Activated CD4-positive, alpha-beta T cell treated with anti-CD3 and anti-CD28 coated beads, Interleukin-2, amount 10 ng/mL, durations not matched to agents 24 days and 14 days (primary cell): ENCODE results near the gene NCBP3. TPM values are rescaled to one million over a fixed set of nuclear protein-coding genes. Genes with fewer than 3 reads are reported as not detected.
"Not testable (repeated sequence)": the region's sequence is repeated elsewhere in the genome, so short reads cannot be mapped to it uniquely, and the experiment has no call there.

Source experiments
- DNase-seq: peaks from one replicate; pipeline ENCODE4 v3.0.0; 2022
- H3K27ac Mint-ChIP-seq: one replicate; pipeline ENCODE4 v1.8.0; 2022; ENCODE audit warnings: mild to moderate bottlenecking, mixed read lengths
- H3K27me3 Mint-ChIP-seq: one replicate; pipeline ENCODE4 v1.8.0; 2022; ENCODE audit warnings: mixed read lengths
- H3K36me3 Mint-ChIP-seq: one replicate; pipeline ENCODE4 v1.8.0; 2022; ENCODE audit warnings: low read depth, mild to moderate bottlenecking, mixed read lengths
- H3K4me1 Mint-ChIP-seq: one replicate; pipeline ENCODE4 v1.8.0; 2021; ENCODE audit warnings: mixed read lengths
- H3K4me3 Mint-ChIP-seq: one replicate; pipeline ENCODE4 v1.8.0; 2022; ENCODE audit warnings: mild to moderate bottlenecking, moderate library complexity, mixed read lengths
- H3K9me3 Mint-ChIP-seq: one replicate; pipeline ENCODE4 v1.8.0; 2021; ENCODE audit warnings: mixed read lengths
- intact Hi-C: fragments of 100-400 bp; cut with micrococcal nuclease; formaldehyde crosslinking; loops from one replicate; pipeline ENCODE4 v1.15.1; 2023
- total RNA-seq: library from RNA; stranded (reverse); gene quantifications from 2 replicates; pipeline ENCODE4 v1.2.3, GENCODE V29; 2022

NCBP3 gene
- total RNA-seq, 1 donor from 2014 or later = 52.1 TPM

DNA sequence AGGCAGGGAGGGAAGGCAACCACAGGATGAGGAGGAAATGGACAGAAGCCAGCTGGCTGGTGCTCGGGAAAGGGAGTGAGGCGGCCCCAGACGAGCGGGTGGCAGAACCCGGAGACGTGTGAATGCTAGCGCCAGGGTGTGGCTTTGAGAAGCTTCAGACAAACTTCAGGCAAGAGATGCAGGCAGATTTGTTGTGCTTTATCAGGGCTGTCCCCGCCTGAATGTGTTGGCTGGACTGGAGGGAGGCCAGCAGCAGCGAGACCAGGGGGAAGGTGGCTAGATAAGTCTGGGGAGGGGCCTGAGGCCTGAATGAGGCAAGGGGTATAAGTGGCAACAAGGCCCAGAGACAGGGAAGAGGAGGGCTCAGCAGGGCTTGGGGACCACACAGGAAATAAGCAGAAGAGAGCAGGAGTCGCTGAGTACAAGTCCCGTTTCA lies 24.8 kb upstream of the NCBP3 start:
- H3K27ac Mint-ChIP-seq = peak overlapping the region; percentile 87
- no peaks in the 10 kb centered on the region for H3K9me3 Mint-ChIP-seq
- H3K27me3 Mint-ChIP-seq = no peaks in the 10 kb centered on the region
- H3K36me3 Mint-ChIP-seq = peaks cover 12% of the 10 kb centered on the region
- H3K4me1 Mint-ChIP-seq = peaks cover 5% of the 10 kb centered on the region
- peak overlapping the region; percentile 70 for H3K4me3 Mint-ChIP-seq
- intact Hi-C loops = no loop called here
- peak; percentile 73 for DNase-seq

DNA sequence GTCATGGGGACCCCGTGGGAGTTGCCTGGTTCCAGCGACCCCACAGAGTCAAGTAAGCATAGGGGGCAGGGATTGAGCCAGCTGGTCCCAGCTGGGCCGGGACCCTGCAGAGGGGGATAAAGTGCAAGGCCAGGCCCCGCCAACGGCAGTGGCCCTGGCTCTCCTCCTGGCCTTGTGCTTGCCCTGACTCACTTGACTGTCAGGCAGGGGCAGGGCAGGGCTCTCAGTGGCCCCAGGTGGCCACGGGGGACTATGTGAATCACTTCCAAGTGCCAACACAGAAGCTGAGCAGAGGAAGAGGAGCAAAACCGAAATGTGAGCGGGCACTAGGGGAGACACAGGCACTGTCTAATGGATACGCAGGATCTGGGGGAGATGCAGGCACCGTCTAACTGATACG lies 21.6 kb upstream of the NCBP3 start:
- Mint-ChIP-seq H3K36me3 (peaks cover 3% of the 10 kb centered on the region), H3K27ac (no peak overlapping the region), H3K27me3 (no peaks in the 10 kb centered on the region), H3K4me3 (no peak overlapping the region), H3K4me1 (peaks cover 5% of the 10 kb centered on the region), H3K9me3 (no peaks in the 10 kb centered on the region)
- no peak for DNase-seq
- intact Hi-C loops = no loop called here

GRCh38 chr17:3867106-3867505 lies 21.1 kb upstream of the NCBP3 start:
- H3K36me3 Mint-ChIP-seq = peaks cover 3% of the 10 kb centered on the region
- intact Hi-C loops = no loop called here
- DNase-seq = no peak
- H3K27me3 Mint-ChIP-seq = no peaks in the 10 kb centered on the region
- H3K27ac Mint-ChIP-seq = no peak overlapping the region
- no peaks in the 10 kb centered on the region for H3K9me3 Mint-ChIP-seq
- peaks cover 5% of the 10 kb centered on the region for H3K4me1 Mint-ChIP-seq
- H3K4me3 Mint-ChIP-seq = no peak overlapping the region

DNA sequence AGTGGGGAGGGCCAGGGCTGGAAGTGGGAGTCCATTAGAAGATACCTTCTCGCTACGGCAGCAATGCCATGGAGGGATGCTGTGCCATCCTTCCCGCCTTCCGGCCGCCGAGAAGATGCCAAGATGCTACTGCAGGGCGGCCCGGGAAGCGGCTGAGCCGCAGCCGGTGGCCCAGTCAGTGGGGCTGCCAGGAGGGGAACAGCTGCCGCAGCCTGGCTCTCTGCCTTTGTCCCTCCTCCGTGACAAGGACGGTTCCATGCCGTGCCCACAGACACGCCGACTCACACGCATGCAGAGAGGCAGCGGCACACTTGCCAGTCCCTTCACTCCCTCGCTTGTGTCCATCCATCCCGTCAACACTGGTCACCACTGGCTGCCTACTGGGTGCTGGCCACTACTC lies 20.2 kb upstream of the NCBP3 start:
- intact Hi-C loops = no loop called here
- Mint-ChIP-seq H3K4me1 (peaks cover 5% of the 10 kb centered on the region), H3K9me3 (no peaks in the 10 kb centered on the region), H3K27ac (no peak overlapping the region), H3K4me3 (no peak overlapping the region), H3K36me3 (peaks cover 3% of the 10 kb centered on the region), H3K27me3 (no peaks in the 10 kb centered on the region)
- DNase-seq = no peak

- Mint-ChIP-seq H3K27me3 (no peaks in the 10 kb centered on the region), H3K4me1 (no peaks in the 10 kb centered on the region), H3K9me3 (no peaks in the 10 kb centered on the region), H3K4me3 (no peak overlapping the region), H3K27ac (no peak overlapping the region), H3K36me3 (peaks cover 1% of the 10 kb centered on the region)
- intact Hi-C loops = no loop called here
- no peak for DNase-seq
These were observed 19.1 kb upstream of the NCBP3 start for GRCh38 chr17:3865176-3865575.

DNA sequence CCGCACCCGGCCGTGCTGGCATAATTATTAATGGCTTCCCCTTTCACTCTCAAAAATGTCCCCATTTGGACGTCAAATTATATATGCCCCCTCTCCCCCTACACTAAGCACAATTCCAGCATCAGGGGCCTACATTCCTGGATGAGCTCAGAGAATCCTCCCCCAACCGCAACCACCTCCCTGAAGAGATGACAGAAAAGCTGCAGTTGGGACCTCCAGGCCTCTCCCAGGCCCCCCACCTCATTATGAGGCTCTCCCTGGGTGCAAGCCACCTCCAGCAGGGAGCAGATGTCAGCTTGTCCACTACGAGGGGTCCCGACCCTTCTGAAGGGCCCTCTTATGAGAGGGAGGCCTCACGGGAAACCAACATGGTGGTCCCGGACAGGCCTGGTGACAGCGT lies 18.5 kb upstream of the NCBP3 start:
- Mint-ChIP-seq H3K27ac (no peak overlapping the region), H3K9me3 (no peaks in the 10 kb centered on the region), H3K36me3 (peaks cover 1% of the 10 kb centered on the region), H3K27me3 (no peaks in the 10 kb centered on the region), H3K4me1 (no peaks in the 10 kb centered on the region), H3K4me3 (no peak overlapping the region)
- DNase-seq = no peak
- intact Hi-C loops = loop anchor here (1.0 kb wide), 1 partner anchor 140 kb away; no protein-coding TSS in a partner anchor

DNA sequence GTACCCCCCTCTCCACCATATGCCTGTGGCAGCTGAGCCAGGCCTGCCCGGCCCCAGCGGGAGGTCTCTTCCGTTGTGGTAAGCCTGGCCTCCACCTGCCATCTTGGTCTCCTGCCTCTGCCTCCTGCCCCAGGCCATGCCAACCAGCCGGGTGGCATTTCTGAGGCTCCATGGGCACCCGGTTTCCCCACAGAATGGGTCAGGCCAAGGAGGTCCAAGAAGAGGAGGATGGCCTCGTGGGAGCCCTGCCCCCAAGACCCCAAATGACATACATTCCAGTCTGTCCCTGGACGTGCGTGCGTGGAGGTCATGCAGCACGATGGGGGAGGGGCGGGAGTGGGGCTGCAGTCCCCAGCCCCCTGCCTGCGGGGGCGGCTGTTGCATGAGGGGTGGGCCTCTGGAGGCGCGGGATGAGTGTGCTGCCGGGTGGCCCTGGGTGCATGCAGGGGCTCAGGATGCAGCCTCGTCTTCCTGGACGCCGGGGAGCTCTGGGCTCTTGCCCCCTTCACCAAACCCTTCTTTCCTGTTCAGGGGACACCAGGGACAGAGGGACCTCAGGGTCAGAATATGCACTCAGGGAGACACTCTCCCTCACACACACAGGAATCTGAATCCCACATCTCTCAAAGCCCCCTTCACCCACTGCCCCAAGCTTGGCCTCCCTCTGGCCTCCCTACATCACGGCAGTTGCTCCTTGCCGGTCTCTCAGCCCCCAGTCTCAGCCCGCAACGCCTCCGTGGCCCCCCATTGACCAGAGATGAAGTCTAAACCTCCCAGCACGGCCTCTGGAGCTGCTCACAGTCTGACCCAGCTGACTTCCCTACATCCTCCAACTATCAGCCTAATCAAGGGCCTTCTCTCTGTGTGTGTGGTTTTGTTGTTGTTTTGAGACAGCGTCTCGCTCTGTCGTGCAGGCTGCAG lies 16.0 kb upstream of the NCBP3 start:
- Mint-ChIP-seq H3K4me3 (no peak overlapping the region), H3K27ac (no peak overlapping the region), H3K4me1 (no peaks in the 10 kb centered on the region), H3K9me3 (no peaks in the 10 kb centered on the region), H3K36me3 (peaks cover 1% of the 10 kb centered on the region), H3K27me3 (no peaks in the 10 kb centered on the region)
- no peak for DNase-seq
- intact Hi-C loops = no loop called here

- Mint-ChIP-seq H3K4me3 (no peak overlapping the region), H3K9me3 (no peaks in the 10 kb centered on the region), H3K27ac (no peak overlapping the region), H3K4me1 (no peaks in the 10 kb centered on the region), H3K27me3 (no peaks in the 10 kb centered on the region), H3K36me3 (peaks cover 1% of the 10 kb centered on the region)
- intact Hi-C loops = no loop called here
- no peak for DNase-seq
These were observed 15.1 kb upstream of the NCBP3 start for GRCh38 chr17:3860939-3861700.

- DNase-seq = no peak
- Mint-ChIP-seq H3K27ac (no peak overlapping the region), H3K9me3 (no peaks in the 10 kb centered on the region), H3K4me3 (no peak overlapping the region), H3K4me1 (no peaks in the 10 kb centered on the region), H3K36me3 (peaks cover 1% of the 10 kb centered on the region), H3K27me3 (no peaks in the 10 kb centered on the region)
- intact Hi-C loops = no loop called here
These were observed 13.9 kb upstream of the NCBP3 start for GRCh38 chr17:3859940-3860339.

- Mint-ChIP-seq H3K27me3 (peaks cover 2% of the 10 kb centered on the region), H3K4me3 (no peak overlapping the region), H3K4me1 (no peaks in the 10 kb centered on the region), H3K27ac (no peak overlapping the region), H3K36me3 (peaks cover 1% of the 10 kb centered on the region), H3K9me3 (no peaks in the 10 kb centered on the region)
- intact Hi-C loops = no loop called here
- DNase-seq = no peak
These were observed 11.4 kb upstream of the NCBP3 start for GRCh38 chr17:3857261-3858105.

DNA sequence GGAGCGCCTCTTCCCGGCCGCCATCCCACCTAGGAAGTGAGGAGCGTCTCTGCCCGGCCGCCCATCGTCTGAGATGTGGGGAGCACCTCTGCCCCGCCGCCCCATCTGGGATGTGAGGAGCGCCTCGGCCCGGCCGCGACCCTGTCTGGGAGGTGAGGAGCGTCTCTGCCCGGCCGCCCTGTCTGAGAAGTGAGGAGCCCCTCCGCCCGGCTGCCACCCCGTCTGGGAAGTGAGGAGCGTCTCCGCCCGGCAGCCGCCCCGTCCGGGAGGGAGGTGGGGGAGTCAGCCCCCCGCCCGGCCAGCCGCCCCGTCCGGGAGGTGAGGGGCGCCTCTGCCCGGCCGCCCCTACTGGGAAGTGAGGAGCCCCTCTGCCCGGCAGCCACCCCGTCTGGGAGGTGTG lies 8.2 kb upstream of the NCBP3 start:
- H3K4me3 Mint-ChIP-seq, intact Hi-C loops, DNase-seq, H3K4me1 Mint-ChIP-seq, H3K36me3 Mint-ChIP-seq, H3K27ac Mint-ChIP-seq, H3K9me3 Mint-ChIP-seq: not testable (repeated sequence)
- H3K27me3 Mint-ChIP-seq = peaks cover 19% of the 10 kb centered on the region

DNA sequence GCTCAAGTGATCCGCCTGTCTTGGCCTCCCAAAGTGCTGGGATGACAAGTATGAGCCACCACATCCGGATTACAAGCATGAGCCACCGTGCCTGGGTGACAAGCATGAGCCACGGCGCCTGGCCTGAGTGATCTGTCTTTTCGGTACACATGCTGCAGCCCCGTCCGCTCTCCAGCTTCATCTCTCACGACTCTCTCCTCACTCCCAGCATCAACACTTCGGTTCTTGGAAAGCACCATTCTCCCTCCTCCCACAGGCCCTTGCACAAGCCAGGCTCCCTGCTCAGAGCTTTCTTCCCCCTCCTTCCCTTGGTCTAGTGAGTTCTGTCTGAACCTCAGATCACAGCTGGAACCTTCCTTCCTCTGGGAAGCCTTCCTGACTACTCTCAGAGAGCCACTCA lies 6.5 kb upstream of the NCBP3 start:
- no peak for DNase-seq
- Mint-ChIP-seq H3K4me1 (no peaks in the 10 kb centered on the region), H3K27me3 (peaks cover 25% of the 10 kb centered on the region), H3K4me3 (no peak overlapping the region), H3K27ac (no peak overlapping the region), H3K36me3 (no peaks in the 10 kb centered on the region), H3K9me3 (no peaks in the 10 kb centered on the region)
- intact Hi-C loops = no loop called here

- no peak overlapping the region for H3K4me3 Mint-ChIP-seq
- intact Hi-C loops = no loop called here
- H3K9me3 Mint-ChIP-seq = no peaks in the 10 kb centered on the region
- H3K4me1 Mint-ChIP-seq = peaks cover 2% of the 10 kb centered on the region
- H3K27ac Mint-ChIP-seq = no peak overlapping the region
- DNase-seq = no peak
- no peaks in the 10 kb centered on the region for H3K36me3 Mint-ChIP-seq
- H3K27me3 Mint-ChIP-seq = peaks cover 25% of the 10 kb centered on the region
These were observed 5.5 kb upstream of the NCBP3 start for GRCh38 chr17:3851461-3852100.
